GM20000 (cell line): ENCODE measurements around the gene CD22.

Experiments used
- DNase-seq: peaks from one replicate; pipeline ENCODE4 v3.0.0; 2012; ENCODE audit warnings: low spot score
- CTCF ChIP-seq: IDR thresholded peaks from 2 replicates; pipeline ENCODE4 v1.5.1; 2012; ENCODE audit warnings: mild to moderate bottlenecking, control low read depth; ENCODE audit errors: extremely low read depth, missing control alignments

The CD22 gene

GRCh38 chr19:35287713-35288112 lies 41.3 kb upstream of the CD22 start:
- DNase-seq, result no peak
- no peak for TF ChIP-seq CTCF

GRCh38 chr19:35288331-35288730 lies 40.7 kb upstream of the CD22 start:
- TF ChIP-seq CTCF, result no peak
- DNase-seq, result no peak

- no peak for TF ChIP-seq CTCF
- DNase-seq, result no peak
Measured at GRCh38 chr19:35288906-35289305, 40.1 kb upstream of the CD22 start.

GRCh38 chr19:35290381-35291127 lies 38.4 kb upstream of the CD22 start:
- DNase-seq, result no peak
- TF ChIP-seq CTCF, result no peak

GRCh38 chr19:35291259-35291658 lies 37.7 kb upstream of the CD22 start:
- TF ChIP-seq CTCF, result no peak
- no peak for DNase-seq

GRCh38 chr19:35291916-35292315 lies 37.1 kb upstream of the CD22 start, which contains the start of gene MAG:
Gene MAG, plus strand, starts transcription at chr19:35292161. Its CDS starts 3,248 bp downstream, at chr19:35295409.
- no peak for DNase-seq
- no peak for TF ChIP-seq CTCF

- no peak for TF ChIP-seq CTCF
- no peak for DNase-seq
Measured at GRCh38 chr19:35292421-35293362, 36.3 kb upstream of the CD22 start.
